BLaER1 (cell line): ENCODE results near the gene TRIM44.
A peak's percentile ranks its signal among the peaks of the same experiment; 100 is the strongest.
"Not testable (repeated sequence)": the region's sequence is repeated elsewhere in the genome, so short reads cannot be mapped to it uniquely, and the experiment has no call there.

Experiments
- H3K27ac ChIP-seq: shearing (Covaris generic); formaldehyde crosslinking; 2 replicates; pipeline ENCODE4 v1.8.1; 2022
- H3K27me3 ChIP-seq: shearing (Covaris generic); formaldehyde crosslinking; 2 replicates; pipeline ENCODE4 v1.8.1; 2022
- H3K36me3 ChIP-seq: shearing (Covaris generic); formaldehyde crosslinking; 2 replicates; pipeline ENCODE4 v1.8.1; 2022
- H3K4me1 ChIP-seq: shearing (Covaris generic); formaldehyde crosslinking; 2 replicates; pipeline ENCODE4 v1.8.1; 2022
- H3K4me2 ChIP-seq: shearing (Covaris generic); formaldehyde crosslinking; 2 replicates; pipeline ENCODE4 v1.8.1; 2022
- H3K4me3 ChIP-seq: shearing (Covaris generic); formaldehyde crosslinking; 2 replicates; pipeline ENCODE4 v1.8.1; 2022
- H3K9ac ChIP-seq: shearing (Covaris generic); formaldehyde crosslinking; 2 replicates; pipeline ENCODE4 v1.8.1; 2022
- H3K9me3 ChIP-seq: shearing (Covaris generic); formaldehyde crosslinking; 2 replicates; pipeline ENCODE4 v1.8.1; 2022
- H4K20me1 ChIP-seq: shearing (Covaris generic); formaldehyde crosslinking; 2 replicates; pipeline ENCODE4 v1.8.1; 2022
- Cebpa-rat ChIP-seq: shearing (Covaris generic); IDR thresholded peaks from 2 replicates; pipeline ENCODE4 v1.8.1; 2022

Gene TRIM44

GRCh38 chr11:35664977-35665441, 2.4 kb downstream of the TRIM44 start:
- H3K27ac ChIP-seq: no peak overlapping the region
- peaks cover 70% of the 10 kb centered on the region for H3K9me3 ChIP-seq
- peak overlapping the region; percentile 85 for H3K4me3 ChIP-seq
- no peak for TF ChIP-seq Cebpa-rat
- peaks cover 31% of the 10 kb centered on the region for H3K4me1 ChIP-seq
- H3K4me2 ChIP-seq: peak overlapping the region; percentile 96
- peaks cover 54% of the 10 kb centered on the region for H3K36me3 ChIP-seq
- H4K20me1 ChIP-seq: peaks cover 28% of the 10 kb centered on the region; the same call in 1 of the 2 replicates
- no peaks in the 10 kb centered on the region for H3K27me3 ChIP-seq
- H3K9ac ChIP-seq: no peak overlapping the region

- TF ChIP-seq Cebpa-rat: no peak
- peaks cover 61% of the 10 kb centered on the region for H3K36me3 ChIP-seq
- H3K27me3 ChIP-seq: no peaks in the 10 kb centered on the region
- H3K9me3 ChIP-seq: peaks cover 70% of the 10 kb centered on the region
- H3K27ac ChIP-seq: no peak overlapping the region
- H3K4me3 ChIP-seq: no peak overlapping the region
- no peak overlapping the region for H3K4me2 ChIP-seq
- peaks cover 51% of the 10 kb centered on the region for H4K20me1 ChIP-seq
- peaks cover 21% of the 10 kb centered on the region for H3K4me1 ChIP-seq
- no peak overlapping the region for H3K9ac ChIP-seq
These were observed 4.7 kb downstream of the TRIM44 start for GRCh38 chr11:35667257-35667656.

- not testable (repeated sequence) for H3K4me2 ChIP-seq, H3K27me3 ChIP-seq, H3K27ac ChIP-seq, H3K9ac ChIP-seq, H3K4me3 ChIP-seq
- H4K20me1 ChIP-seq: peaks cover 62% of the 10 kb centered on the region
- peaks cover 16% of the 10 kb centered on the region for H3K4me1 ChIP-seq
- peaks cover 66% of the 10 kb centered on the region for H3K9me3 ChIP-seq
- H3K36me3 ChIP-seq: peaks cover 71% of the 10 kb centered on the region
These were observed 5.8 kb downstream of the TRIM44 start for GRCh38 chr11:35668350-35668749.

GRCh38 chr11:35671396-35672127, 9.0 kb downstream of the TRIM44 start:
- Histone ChIP-seq H3K4me1 (peaks cover 15% of the 10 kb centered on the region), H3K9me3 (peaks cover 34% of the 10 kb centered on the region), H3K27me3 (no peaks in the 10 kb centered on the region), H3K27ac (no peak overlapping the region), H3K4me3 (no peak overlapping the region), H3K36me3 (peaks cover 58% of the 10 kb centered on the region), H4K20me1 (peaks cover 93% of the 10 kb centered on the region), H3K9ac (no peak overlapping the region), H3K4me2 (no peak overlapping the region)
- no peak for TF ChIP-seq Cebpa-rat

GRCh38 chr11:35672608-35673007, 10.0 kb downstream of the TRIM44 start:
- no peak for TF ChIP-seq Cebpa-rat
- Histone ChIP-seq H3K9me3 (peaks cover 24% of the 10 kb centered on the region), H3K9ac (no peak overlapping the region), H3K4me3 (no peak overlapping the region), H3K27ac (no peak overlapping the region), H3K4me1 (peaks cover 21% of the 10 kb centered on the region), H3K27me3 (no peaks in the 10 kb centered on the region), H4K20me1 (peaks cover 95% of the 10 kb centered on the region), H3K36me3 (peaks cover 52% of the 10 kb centered on the region), H3K4me2 (no peak overlapping the region)

GRCh38 chr11:35675901-35676610, 13.5 kb downstream of the TRIM44 start:
- Histone ChIP-seq H3K36me3 (peaks cover 34% of the 10 kb centered on the region), H4K20me1 (peaks cover 93% of the 10 kb centered on the region), H3K4me2 (peak overlapping the region; percentile 60), H3K27me3 (no peaks in the 10 kb centered on the region), H3K27ac (peak overlapping the region; percentile 22; the same call in 1 of the 2 replicates), H3K4me1 (peaks cover 48% of the 10 kb centered on the region), H3K9me3 (no peaks in the 10 kb centered on the region), H3K4me3 (no peak overlapping the region), H3K9ac (peak overlapping the region; percentile 21; the same call in 1 of the 2 replicates)
- no peak for TF ChIP-seq Cebpa-rat

GRCh38 chr11:35676611-35676965, 14.0 kb downstream of the TRIM44 start:
- peak overlapping the region; percentile 22; the same call in 1 of the 2 replicates for H3K27ac ChIP-seq
- H3K36me3 ChIP-seq: peaks cover 36% of the 10 kb centered on the region
- TF ChIP-seq Cebpa-rat: no peak
- H3K4me2 ChIP-seq: peak overlapping the region; percentile 60
- H4K20me1 ChIP-seq: peaks cover 93% of the 10 kb centered on the region
- no peak overlapping the region for H3K4me3 ChIP-seq
- H3K9me3 ChIP-seq: no peaks in the 10 kb centered on the region
- H3K4me1 ChIP-seq: peaks cover 53% of the 10 kb centered on the region
- H3K27me3 ChIP-seq: no peaks in the 10 kb centered on the region
- H3K9ac ChIP-seq: peak overlapping the region; percentile 21; the same call in 1 of the 2 replicates

GRCh38 chr11:35677904-35678303, 15.3 kb downstream of the TRIM44 start:
- Histone ChIP-seq H3K4me1 (peaks cover 66% of the 10 kb centered on the region), H3K4me2 (no peak overlapping the region), H3K36me3 (peaks cover 29% of the 10 kb centered on the region; the same call in 1 of the 2 replicates), H4K20me1 (peaks cover 93% of the 10 kb centered on the region), H3K4me3 (no peak overlapping the region), H3K9ac (no peak overlapping the region), H3K9me3 (no peaks in the 10 kb centered on the region), H3K27ac (no peak overlapping the region), H3K27me3 (no peaks in the 10 kb centered on the region)
- no peak for TF ChIP-seq Cebpa-rat

GRCh38 chr11:35678471-35678870, 15.9 kb downstream of the TRIM44 start:
- peaks cover 26% of the 10 kb centered on the region; the same call in 1 of the 2 replicates for H3K36me3 ChIP-seq
- peaks cover 93% of the 10 kb centered on the region for H4K20me1 ChIP-seq
- no peak overlapping the region for H3K4me3 ChIP-seq
- peaks cover 72% of the 10 kb centered on the region for H3K4me1 ChIP-seq
- H3K9me3 ChIP-seq: no peaks in the 10 kb centered on the region
- TF ChIP-seq Cebpa-rat: no peak
- H3K27me3 ChIP-seq: no peaks in the 10 kb centered on the region
- no peak overlapping the region for H3K9ac ChIP-seq
- no peak overlapping the region; the same call in 1 of the 2 replicates for H3K4me2 ChIP-seq
- H3K27ac ChIP-seq: no peak overlapping the region

- peaks cover 93% of the 10 kb centered on the region for H4K20me1 ChIP-seq
- H3K27ac ChIP-seq: no peak overlapping the region
- peaks cover 77% of the 10 kb centered on the region for H3K4me1 ChIP-seq
These were observed 16.4 kb downstream of the TRIM44 start for GRCh38 chr11:35678975-35679374.

More at GRCh38 chr11:35678975-35679374, 16.4 kb downstream of the TRIM44 start:
- Histone ChIP-seq H3K27me3 (no peaks in the 10 kb centered on the region), H3K4me3 (no peak overlapping the region), H3K36me3 (peaks cover 20% of the 10 kb centered on the region; the same call in 1 of the 2 replicates), H3K9me3 (no peaks in the 10 kb centered on the region), H3K9ac (no peak overlapping the region), H3K4me2 (no peak overlapping the region; the same call in 1 of the 2 replicates)
- TF ChIP-seq Cebpa-rat: no peak
